Stimulated activated CD4-positive, alpha-beta T cell treated with anti-CD3 and anti-CD28 coated beads, Interleukin-4, amount 100 ng/mL, for 4 hours (primary cell): ENCODE results near the gene CDH23.

Experiments used
- DNase-seq, 2 experiments: peaks; one replicate each; pipeline ENCODE4 v3.0.0-alpha.2; 2020

CDH23 gene

GRCh38 chr10:71750124-71750841, 353.6 kb downstream of the CDH23 start:
- no peak for DNase-seq

GRCh38 chr10:71750986-71751385, 354.3 kb downstream of the CDH23 start:
- no peak for DNase-seq

- DNase-seq: no peak
These were observed 354.9 kb downstream of the CDH23 start for GRCh38 chr10:71751515-71752224.

GRCh38 chr10:71752391-71753090, 355.8 kb downstream of the CDH23 start:
- DNase-seq: no peak

- no peak for DNase-seq
These were observed 356.6 kb downstream of the CDH23 start for GRCh38 chr10:71753091-71753959.

GRCh38 chr10:71753960-71754505, 357.3 kb downstream of the CDH23 start:
- DNase-seq: no peak

- no peak for DNase-seq
These were observed 357.8 kb downstream of the CDH23 start for GRCh38 chr10:71754562-71754961.

GRCh38 chr10:71755179-71755879, 358.6 kb downstream of the CDH23 start:
- no peak for DNase-seq

- DNase-seq: no peak
These were observed 359.8 kb downstream of the CDH23 start for GRCh38 chr10:71756311-71757191.

- no peak for DNase-seq
These were observed 360.7 kb downstream of the CDH23 start for GRCh38 chr10:71757399-71757922.

GRCh38 chr10:71761105-71761511, 364.4 kb downstream of the CDH23 start:
- DNase-seq: peak in 1 of 2 experiments; percentile 79

GRCh38 chr10:71761541-71762113, 364.9 kb downstream of the CDH23 start:
- DNase-seq: no peak

- no peak for DNase-seq
These were observed 365.6 kb downstream of the CDH23 start for GRCh38 chr10:71762324-71762723.

- DNase-seq: no peak
These were observed 366.8 kb downstream of the CDH23 start for GRCh38 chr10:71763352-71764127.

GRCh38 chr10:71765176-71765904, 368.6 kb downstream of the CDH23 start:
- DNase-seq: no peak

GRCh38 chr10:71765906-71766716, 369.4 kb downstream of the CDH23 start:
- DNase-seq: no peak

- DNase-seq: no peak
These were observed 370.1 kb downstream of the CDH23 start for GRCh38 chr10:71766717-71767419.
